Thymus (tissue), 11 donors: Measurements from ENCODE around the gene NRG2. TPM values are rescaled to one million over a fixed set of nuclear protein-coding genes. Genes with fewer than 3 reads are reported as not detected.

ENCODE experiments used
- DNase-seq, 9 donors: peaks; one replicate each; pipeline ENCODE4 v3.0.0-alpha.2; 2013; ENCODE audit warnings: low spot score in 9 of 9, low read depth in 6 of 9, missing footprints in 1 of 9
- H3K27ac ChIP-seq, 2 donors: one replicate each; pipeline ENCODE4 v1.5.1; 2013; ENCODE audit warnings: control low read depth in 1 of 2, low read depth in 1 of 2, low read length in 1 of 2, mild to moderate bottlenecking in 1 of 2, moderate library complexity in 1 of 2
- H3K27me3 ChIP-seq, 2 donors: one replicate each; pipeline ENCODE4 v1.5.1; 2013; ENCODE audit warnings: low read length in 1 of 2; ENCODE audit not compliant: control insufficient read depth in 2 of 2, insufficient read depth in 1 of 2
- H3K36me3 ChIP-seq, 2 donors: one replicate each; pipeline ENCODE4 v1.5.1; 2013; ENCODE audit warnings: low read length in 1 of 2, mild to moderate bottlenecking in 1 of 2, moderate library complexity in 1 of 2; ENCODE audit not compliant: control insufficient read depth in 2 of 2, insufficient read depth in 2 of 2
- H3K4me1 ChIP-seq, 2 donors: one replicate each; pipeline ENCODE4 v1.5.1; 2013; ENCODE audit warnings: low read length in 2 of 2; ENCODE audit not compliant: control insufficient read depth in 2 of 2, insufficient read depth in 2 of 2
- H3K4me3 ChIP-seq, 2 donors: one replicate each; pipeline ENCODE4 v1.5.1; 2013; ENCODE audit warnings: low read length in 2 of 2, control low read depth in 1 of 2, mild to moderate bottlenecking in 1 of 2
- H3K9me3 ChIP-seq, 2 donors: one replicate each; pipeline ENCODE4 v1.5.1; 2013; ENCODE audit warnings: low read length in 1 of 2, mild to moderate bottlenecking in 1 of 2; ENCODE audit not compliant: control insufficient read depth in 2 of 2, insufficient read depth in 1 of 2
- WGBS: extraction: QIAGEN DNeasy Blood & Tissue Kit; methylation state at CpG from one replicate; pipeline ENCODE4 v1.1.7; 2013; 5-methylcytosine and 5-hydroxymethylcytosine counted together
- polyA plus RNA-seq: library from polyadenylated mRNA; stranded (reverse); fragments of 200-250 nt; gene quantifications from one replicate; pipeline ENCODE4 v1.2.3, GENCODE V29; 2013
- total RNA-seq: library from RNA; stranded (reverse); fragments of 120-200 nt; gene quantifications from one replicate; pipeline ENCODE4 v1.2.4, GENCODE V29; 2013
- donor health status: healthy.

NRG2 gene
- total and polyA plus RNA-seq, 2 donors = 0.38 to 0.96 TPM

DNA sequence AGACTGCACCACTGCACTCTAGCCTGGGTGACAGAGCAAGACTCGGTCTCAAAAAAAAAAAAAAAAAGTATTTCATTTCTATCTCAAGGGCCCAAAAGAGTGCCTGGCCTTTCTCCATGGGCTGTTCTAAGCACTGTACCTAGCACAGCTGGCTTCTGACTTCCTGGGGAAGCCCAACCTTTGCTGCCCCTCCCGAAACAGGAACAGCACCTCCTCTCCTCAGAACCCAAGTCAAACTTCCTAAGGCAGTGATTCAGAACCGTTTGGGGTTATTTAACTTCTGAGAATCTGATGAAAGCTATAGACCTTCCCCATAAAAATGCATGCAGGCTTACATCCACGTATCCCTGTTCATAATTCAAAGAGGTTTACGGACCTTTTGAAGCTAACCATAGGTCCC is 57.8 kb downstream of the NRG2 start:
- Histone ChIP-seq H3K9me3 (no peaks in the 10 kb centered on the region), H3K27me3 (peaks cover 0 to 19% of the 10 kb centered on the region in 2 donors), H3K4me1 (no peaks in the 10 kb centered on the region), H3K27ac (no peak overlapping the region), H3K36me3 (no peaks in the 10 kb centered on the region), H3K4me3 (no peak overlapping the region)
- WGBS = 28% methylated on average over 5 of the region's 5 CpGs
- no peak for DNase-seq

DNA sequence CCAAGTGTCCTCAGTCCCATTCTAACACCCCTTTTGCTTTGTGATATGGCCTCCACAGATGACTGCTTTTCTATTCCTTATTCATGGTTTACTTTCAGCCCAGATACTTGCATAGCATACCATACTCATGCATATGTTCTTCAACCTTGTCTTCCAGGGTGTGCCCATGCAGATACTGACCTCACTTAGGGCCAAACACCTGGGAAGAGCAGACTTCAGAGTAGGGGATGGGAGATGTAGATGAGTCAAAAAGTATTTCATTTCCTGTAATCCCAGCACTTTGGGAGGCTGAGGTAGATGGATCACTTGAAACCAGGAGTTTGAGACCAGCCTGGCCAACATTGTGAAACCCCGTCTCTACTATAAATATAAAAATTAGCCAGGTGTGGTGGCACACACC is 58.3 kb downstream of the NRG2 start:
- WGBS = 98% methylated on average over 1 of the region's 1 CpG
- Histone ChIP-seq H3K27ac (no peak overlapping the region), H3K36me3 (no peaks in the 10 kb centered on the region), H3K9me3 (no peaks in the 10 kb centered on the region), H3K27me3 (peaks cover 0 to 19% of the 10 kb centered on the region in 2 donors), H3K4me3 (no peak overlapping the region), H3K4me1 (no peaks in the 10 kb centered on the region)
- no peak for DNase-seq

DNA sequence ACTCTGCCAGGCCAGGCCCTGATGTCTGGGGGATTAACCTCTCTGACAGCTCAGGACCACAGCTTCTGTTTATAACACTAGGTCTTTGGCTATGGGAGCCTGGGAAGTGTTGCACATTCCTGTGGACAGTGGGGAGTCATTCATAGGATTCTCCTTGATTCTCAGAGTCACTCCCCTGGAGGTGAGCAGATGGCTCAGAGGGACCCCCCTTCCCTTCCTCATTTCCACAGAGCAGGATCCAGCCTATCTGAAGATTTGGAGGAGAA is 60.2 kb downstream of the NRG2 start:
- no peaks in the 10 kb centered on the region for H3K4me1 ChIP-seq
- H3K27me3 ChIP-seq = peaks cover 0 to 19% of the 10 kb centered on the region in 2 donors
- no peaks in the 10 kb centered on the region for H3K36me3 ChIP-seq
- H3K27ac ChIP-seq = no peak overlapping the region
- H3K9me3 ChIP-seq = no peaks in the 10 kb centered on the region
- DNase-seq = no peak
- no peak overlapping the region for H3K4me3 ChIP-seq

DNA sequence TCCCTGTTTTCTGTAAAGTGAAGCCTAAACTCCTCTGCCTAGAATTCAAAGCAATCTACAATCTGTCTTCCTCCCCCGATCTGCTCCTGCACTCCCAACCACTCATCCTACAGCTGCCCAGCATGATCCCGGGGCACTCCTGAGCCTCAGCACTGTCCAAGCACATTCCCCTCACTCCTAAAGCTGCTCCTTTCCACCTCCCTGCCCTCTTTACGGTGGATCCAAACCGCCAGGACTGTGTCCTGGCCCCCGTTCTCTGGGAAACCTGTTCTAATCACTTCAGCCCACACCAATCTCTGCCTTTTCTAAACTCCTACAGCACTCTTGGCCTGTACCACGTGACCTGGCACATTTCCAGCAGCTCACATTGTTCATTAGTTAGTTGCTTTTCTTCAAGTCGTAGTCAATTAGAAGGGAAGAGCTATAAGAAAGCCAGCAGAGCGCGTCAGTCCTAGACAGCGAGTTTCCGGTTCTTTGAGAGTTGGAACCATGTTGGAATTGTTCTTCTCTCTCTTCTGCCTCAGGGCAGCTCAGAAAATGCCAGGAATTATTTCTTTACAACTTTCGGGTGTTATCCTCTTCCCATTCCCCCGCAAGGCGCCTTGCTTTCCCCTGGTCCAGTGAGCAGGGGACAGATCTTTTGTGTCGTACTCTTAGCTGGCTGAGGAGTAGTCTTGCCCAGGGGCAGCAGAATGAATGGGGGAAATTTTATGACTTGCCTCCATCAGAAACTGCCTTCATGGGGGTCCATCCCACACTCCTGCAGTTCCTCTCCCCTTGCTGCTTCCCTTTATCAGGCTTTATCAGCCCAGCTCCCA is 60.7 kb downstream of the NRG2 start:
- Histone ChIP-seq H3K27ac (no peak overlapping the region), H3K4me3 (no peak overlapping the region), H3K27me3 (peaks cover 0 to 19% of the 10 kb centered on the region in 2 donors), H3K36me3 (no peaks in the 10 kb centered on the region), H3K4me1 (no peaks in the 10 kb centered on the region), H3K9me3 (no peaks in the 10 kb centered on the region)
- WGBS = 81% methylated on average over 15 of the region's 15 CpGs
- no peak for DNase-seq

DNA sequence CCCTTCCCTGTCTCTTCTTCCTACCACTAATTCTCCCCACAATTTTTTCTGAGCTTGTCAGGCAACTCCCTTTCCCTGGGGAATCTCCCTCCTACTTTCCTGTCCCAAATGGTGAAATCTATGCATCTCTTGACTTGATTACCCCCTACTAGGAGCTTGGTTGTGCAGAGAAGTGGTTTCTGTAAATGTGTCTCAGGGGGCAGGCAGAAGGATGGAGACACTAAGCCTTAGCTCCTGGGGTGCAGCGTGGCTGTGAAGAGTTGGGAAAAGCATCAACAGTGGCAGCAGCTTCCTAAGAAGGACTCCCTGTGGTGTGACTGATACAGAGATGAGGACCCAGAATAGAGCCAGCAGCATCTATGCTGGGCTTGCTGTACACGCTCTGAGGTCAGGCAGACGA is 62.3 kb downstream of the NRG2 start:
- no peaks in the 10 kb centered on the region for H3K4me1 ChIP-seq
- H3K27me3 ChIP-seq = peaks cover 0 to 19% of the 10 kb centered on the region in 2 donors
- 84% methylated on average over 3 of the region's 3 CpGs for WGBS
- H3K4me3 ChIP-seq = no peak overlapping the region
- H3K9me3 ChIP-seq = no peaks in the 10 kb centered on the region
- H3K36me3 ChIP-seq = no peaks in the 10 kb centered on the region
- no peak for DNase-seq
- H3K27ac ChIP-seq = no peak overlapping the region

DNA sequence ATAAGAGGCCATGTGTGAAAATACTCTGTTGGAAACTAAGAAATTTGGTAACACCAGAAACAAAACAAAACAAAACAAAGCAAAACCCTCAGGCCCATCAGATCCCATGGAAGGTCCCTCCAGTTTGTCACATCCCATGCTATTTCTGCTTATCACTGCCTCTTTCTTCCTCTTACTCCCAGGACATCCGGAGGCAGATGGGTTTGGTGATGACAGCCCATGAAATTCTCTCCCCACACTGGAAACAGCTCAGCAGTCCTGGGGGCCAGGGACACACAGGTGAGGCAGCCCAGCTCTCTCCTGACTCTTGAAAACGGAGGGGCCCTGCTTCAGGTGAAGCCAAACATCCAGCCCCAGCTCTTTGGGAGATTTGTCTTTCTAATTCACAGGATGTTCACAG is 63.2 kb downstream of the NRG2 start:
- Histone ChIP-seq H3K27me3 (peaks cover 0 to 19% of the 10 kb centered on the region in 2 donors), H3K9me3 (no peaks in the 10 kb centered on the region), H3K27ac (no peak overlapping the region), H3K4me1 (no peaks in the 10 kb centered on the region), H3K4me3 (no peak overlapping the region), H3K36me3 (no peaks in the 10 kb centered on the region)
- DNase-seq = no peak
- 77% methylated on average over 2 of the region's 2 CpGs for WGBS

DNA sequence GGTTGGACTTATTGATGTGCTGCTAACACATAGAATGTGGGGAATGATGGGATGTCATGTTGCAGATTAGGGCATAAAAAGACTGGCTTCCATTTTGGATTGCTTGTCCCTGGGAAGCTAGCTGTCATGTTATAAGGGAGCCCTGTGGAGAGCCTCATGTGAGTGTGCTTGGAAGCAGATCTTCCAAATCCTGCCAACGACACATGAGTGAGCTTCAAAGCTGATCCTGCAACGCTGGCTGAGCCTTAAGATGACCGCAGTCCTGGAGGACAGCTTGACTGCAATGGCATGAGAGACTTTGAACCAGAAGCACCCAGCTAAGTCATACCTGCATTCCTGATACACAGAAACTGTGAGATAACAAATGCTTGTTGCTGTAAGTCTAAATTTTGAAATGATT is 63.6 kb downstream of the NRG2 start:
- H3K27me3 ChIP-seq = peaks cover 0 to 19% of the 10 kb centered on the region in 2 donors
- no peak for DNase-seq
- WGBS = 91% methylated on average over 3 of the region's 3 CpGs
- H3K4me1 ChIP-seq = no peaks in the 10 kb centered on the region
- no peak overlapping the region for H3K4me3 ChIP-seq
- H3K36me3 ChIP-seq = no peaks in the 10 kb centered on the region
- H3K9me3 ChIP-seq = no peaks in the 10 kb centered on the region
- no peak overlapping the region for H3K27ac ChIP-seq

DNA sequence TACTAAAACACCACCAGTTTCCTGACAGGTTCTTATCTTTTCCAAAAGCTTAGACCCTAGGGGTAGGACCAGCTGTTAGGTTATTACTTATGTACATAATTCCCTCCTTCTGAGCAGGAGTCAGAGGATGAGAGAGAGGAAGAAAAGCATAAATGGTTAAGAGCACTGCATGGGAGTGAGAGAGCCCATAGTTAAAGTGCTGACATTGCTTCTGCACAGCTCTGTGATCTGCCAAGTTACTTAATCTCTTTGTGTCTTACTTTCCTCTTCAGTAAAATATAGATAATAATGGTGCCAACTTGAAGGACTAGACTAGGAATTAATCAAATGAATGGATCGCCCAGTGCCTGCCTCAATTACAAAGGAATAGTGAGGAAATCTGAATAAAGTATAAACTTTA is 66.4 kb downstream of the NRG2 start:
- Histone ChIP-seq H3K4me3 (no peak overlapping the region), H3K36me3 (no peaks in the 10 kb centered on the region), H3K9me3 (no peaks in the 10 kb centered on the region), H3K4me1 (no peaks in the 10 kb centered on the region), H3K27me3 (peaks cover 0 to 12% of the 10 kb centered on the region in 2 donors), H3K27ac (no peak overlapping the region)
- DNase-seq = no peak
- WGBS = 99% methylated on average over 1 of the region's 1 CpG

DNA sequence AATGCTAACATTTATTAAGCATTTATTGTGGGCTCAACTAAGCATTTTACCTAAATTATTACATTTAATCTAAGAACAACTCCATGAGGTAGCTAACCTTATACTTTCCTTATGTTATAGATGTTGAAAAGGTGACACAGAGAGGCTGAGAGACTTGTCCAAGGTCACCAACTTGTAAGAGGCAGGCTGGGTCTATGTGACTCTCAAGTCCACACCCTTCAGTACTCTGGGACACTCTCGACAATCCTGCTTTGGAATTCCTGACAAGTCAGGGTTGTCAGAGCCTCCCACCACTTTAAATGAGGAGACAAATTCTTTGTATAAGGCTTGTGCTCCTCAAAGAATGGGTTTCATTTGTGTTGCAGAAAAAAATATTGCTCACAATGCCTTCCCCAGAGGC is 67.2 kb downstream of the NRG2 start:
- Histone ChIP-seq H3K9me3 (no peaks in the 10 kb centered on the region), H3K36me3 (no peaks in the 10 kb centered on the region), H3K27me3 (peaks cover 0 to 6% of the 10 kb centered on the region in 2 donors), H3K4me3 (no peak overlapping the region), H3K27ac (no peak overlapping the region), H3K4me1 (no peaks in the 10 kb centered on the region)
- DNase-seq = no peak
- WGBS = 63% methylated on average over 1 of the region's 1 CpG
